NCI-H226 (cell line): ENCODE data around the gene ASTN2.
"Not testable (repeated sequence)": the region's sequence is repeated elsewhere in the genome, so short reads cannot be mapped to it uniquely, and the experiment has no call there.

Experiments used
- DNase-seq: peaks from one replicate; pipeline ENCODE4 v3.0.0-alpha.2; 2015

The ASTN2 gene

GRCh38 chr9:116944714-116945534 is 469.9 kb downstream of the ASTN2 start:
- no peak for DNase-seq

GRCh38 chr9:116943970-116944369 is 470.9 kb downstream of the ASTN2 start:
- no peak for DNase-seq

- DNase-seq = no peak
Observed at GRCh38 chr9:116942593-116943061, 472.2 kb downstream of the ASTN2 start.

- no peak for DNase-seq
Observed at GRCh38 chr9:116941266-116941665, 473.6 kb downstream of the ASTN2 start.

GRCh38 chr9:116940614-116941215 is 474.1 kb downstream of the ASTN2 start:
- DNase-seq = no peak

- DNase-seq = no peak
Observed at GRCh38 chr9:116939614-116940013, 475.2 kb downstream of the ASTN2 start.

GRCh38 chr9:116939161-116939560 is 475.7 kb downstream of the ASTN2 start:
- DNase-seq = no peak

GRCh38 chr9:116937361-116937760 is 477.5 kb downstream of the ASTN2 start:
- no peak for DNase-seq

GRCh38 chr9:116935149-116935897 is 479.5 kb downstream of the ASTN2 start:
- no peak for DNase-seq

GRCh38 chr9:116934131-116934530 is 480.7 kb downstream of the ASTN2 start:
- DNase-seq = no peak

GRCh38 chr9:116933251-116933650 is 481.6 kb downstream of the ASTN2 start:
- DNase-seq = no peak

GRCh38 chr9:116929621-116930020 is 485.2 kb downstream of the ASTN2 start:
- no peak for DNase-seq

GRCh38 chr9:116928884-116929283 is 486.0 kb downstream of the ASTN2 start:
- DNase-seq = no peak

- no peak for DNase-seq
Observed at GRCh38 chr9:116928289-116928688, 486.6 kb downstream of the ASTN2 start.

- DNase-seq = no peak
Observed at GRCh38 chr9:116927726-116928125, 487.1 kb downstream of the ASTN2 start.

GRCh38 chr9:116925121-116925520 is 489.7 kb downstream of the ASTN2 start:
- no peak for DNase-seq

GRCh38 chr9:116924462-116925110 is 490.3 kb downstream of the ASTN2 start:
- DNase-seq = no peak

- DNase-seq = not testable (repeated sequence)
Observed at GRCh38 chr9:116917895-116918508, 496.9 kb downstream of the ASTN2 start.

- DNase-seq = no peak
Observed at GRCh38 chr9:116913536-116913935, 501.3 kb downstream of the ASTN2 start.

- DNase-seq = no peak
Observed at GRCh38 chr9:116910201-116910600, 504.7 kb downstream of the ASTN2 start.

GRCh38 chr9:116907989-116908388 is 506.9 kb downstream of the ASTN2 start:
- DNase-seq = no peak

GRCh38 chr9:116905171-116905588 is 509.7 kb downstream of the ASTN2 start:
- no peak for DNase-seq

- DNase-seq = no peak
Observed at GRCh38 chr9:116904165-116904564, 510.7 kb downstream of the ASTN2 start.
